ENCODE data around the gene TNS3. TPM values are rescaled to one million over a fixed set of nuclear protein-coding genes. Genes with fewer than 3 reads are reported as not detected.

The TNS3 gene
- total RNA-seq, 4 donors from 2014 or later = 6.6 to 16.0 (median 9.6) TPM

- Histone ChIP-seq H3K36me3 (peaks cover 0 to 55% (median 0%) of the 10 kb centered on the region in 3 donors), H3K27ac (no peak overlapping the region), H3K27me3 (no peaks in the 10 kb centered on the region), H3K9me3 (no peaks in the 10 kb centered on the region), H3K4me1 (no peaks in the 10 kb centered on the region), H3K4me3 (no peak overlapping the region)
- DNase-seq = no peak
- 89 to 90% methylated on average over 8 to 12 of the region's 20 CpGs for WGBS, 2 donors
- no peak for TF ChIP-seq POLR2A (IDR thresholded peaks at IDR 0.05)
- TF ChIP-seq CTCF (IDR thresholded peaks at IDR 0.05) = no peak
- intact Hi-C loops (cut with DNase I) = no loop called here
Measured at GRCh38 chr7:47277321-47277781, 304.6 kb downstream of the TNS3 start.

- Histone ChIP-seq H3K9me3 (no peaks in the 10 kb centered on the region), H3K4me1 (no peaks in the 10 kb centered on the region), H3K27ac (no peak overlapping the region), H3K27me3 (no peaks in the 10 kb centered on the region), H3K4me3 (no peak overlapping the region), H3K36me3 (peaks cover 0 to 29% (median 0%) of the 10 kb centered on the region in 3 donors)
- 88 to 90% methylated on average over 2 to 6 of the region's 6 CpGs for WGBS, 2 donors
- DNase-seq = no peak
- intact Hi-C loops (cut with DNase I) = no loop called here
- TF ChIP-seq CTCF (IDR thresholded peaks at IDR 0.05) (no peak), POLR2A (IDR thresholded peaks at IDR 0.05) (no peak)
Measured at GRCh38 chr7:47273974-47274766, 307.7 kb downstream of the TNS3 start.

GRCh38 chr7:47273088-47273487 lies 308.8 kb downstream of the TNS3 start:
- WGBS, 2 donors = 83 to 100% methylated on average over 4 of the region's 4 CpGs
- no peak for DNase-seq

GRCh38 chr7:47271749-47272148 lies 310.2 kb downstream of the TNS3 start:
- peaks cover 0 to 8% (median 0%) of the 10 kb centered on the region in 3 donors for H3K36me3 ChIP-seq
- H3K9me3 ChIP-seq = no peaks in the 10 kb centered on the region
- intact Hi-C loops (cut with DNase I) = no loop called here
- no peak overlapping the region for H3K4me3 ChIP-seq
- 30 to 43% methylated on average over 3 of the region's 3 CpGs for WGBS, 2 donors
- peaks cover 0 to 1% (median 0%) of the 10 kb centered on the region in 3 donors for H3K4me1 ChIP-seq
- no peaks in the 10 kb centered on the region for H3K27me3 ChIP-seq
- DNase-seq = no peak
- H3K27ac ChIP-seq = no peak overlapping the region
- TF ChIP-seq CTCF (IDR thresholded peaks at IDR 0.05) = no peak
- TF ChIP-seq POLR2A (IDR thresholded peaks at IDR 0.05) = no peak

More at GRCh38 chr7:47273088-47273487, 308.8 kb downstream of the TNS3 start:
- H3K36me3 ChIP-seq = peaks cover 0 to 21% (median 0%) of the 10 kb centered on the region in 3 donors
- H3K4me1 ChIP-seq = no peaks in the 10 kb centered on the region
- no peaks in the 10 kb centered on the region for H3K27me3 ChIP-seq
- TF ChIP-seq CTCF (IDR thresholded peaks at IDR 0.05) = no peak
- no peak overlapping the region for H3K27ac ChIP-seq
- H3K9me3 ChIP-seq = no peaks in the 10 kb centered on the region
- intact Hi-C loops (cut with DNase I) = no loop called here
- H3K4me3 ChIP-seq = no peak overlapping the region
